ENCODE data around the gene EOGT. TPM values are rescaled to one million over a fixed set of nuclear protein-coding genes. Genes with fewer than 3 reads are reported as not detected.

EOGT gene
- total and polyA plus RNA-seq, 2 experiments from 2014 or later, result 11.9 to 27.2 TPM

GRCh38 chr3:68986496-68987208 is 26.8 kb downstream of the EOGT start:
- H3K9me3 Mint-ChIP-seq, result no peaks in the 10 kb centered on the region; the same call in 2 of the 3 replicates
- DNase-seq (ENCODE audit: low spot score) (no peak), ATAC-seq (no peak)
- TF ChIP-seq CTCF (conservative IDR thresholded peaks at IDR 0.05; ENCODE audit: low read depth in 2 of 2) (no peak), JUNB (IDR thresholded peaks at IDR 0.05; ENCODE audit: unreplicated experiment) (no peak), REST (IDR thresholded peaks at IDR 0.05; ENCODE audit: unreplicated experiment) (no peak), POLR2AphosphoS5 (IDR thresholded peaks at IDR 0.05; ENCODE audit: low read depth) (no peak), NANOG (IDR thresholded peaks at IDR 0.05; ENCODE audit: borderline replicate concordance) (no peak), EZH2phosphoT487 (IDR thresholded peaks at IDR 0.05; ENCODE audit: unreplicated experiment) (no peak), ZNF462 (CRISPR knock-in tag; IDR thresholded peaks at IDR 0.05) (no peak), EZH2 (IDR thresholded peaks at IDR 0.05; ENCODE audit: low read depth, unreplicated experiment) (no peak), ETS1 (IDR thresholded peaks at IDR 0.05) (no peak)
- no peak overlapping the region for H3K27ac Mint-ChIP-seq
- H3K36me3 Mint-ChIP-seq (ENCODE audit: low read depth), result peaks cover 51% of the 10 kb centered on the region
- H3K27me3 ChIP-seq (ENCODE audit: insufficient read depth), result no peaks in the 10 kb centered on the region
- H3K4me3 Mint-ChIP-seq, result no peak overlapping the region
- H3K4me1 Mint-ChIP-seq, result no peaks in the 10 kb centered on the region
- H3K9me2 ChIP-seq (ENCODE audit: insufficient read depth), result 0 out of 2 replicates have a peak, but pooled peaks cover 3% of the 10 kb centered on the region
- H4K20me1 ChIP-seq (replicated peaks; ENCODE audit: insufficient read depth), result no peaks in the 10 kb centered on the region
- no peak overlapping the region for H3K27ac ChIP-seq (ENCODE audit: low read depth)
- no peaks in the 10 kb centered on the region for H3K27me3 Mint-ChIP-seq (ENCODE audit: insufficient read depth, low read depth, poor library complexity)
- no peak overlapping the region for H3K4me3 ChIP-seq
- H3K4me1 ChIP-seq (ENCODE audit: insufficient read depth), result no peaks in the 10 kb centered on the region
- no peaks in the 10 kb centered on the region for H3F3A ChIP-seq (replicated peaks; ENCODE audit: low read depth)
- no peaks in the 10 kb centered on the region for H3K79me2 ChIP-seq (replicated peaks; ENCODE audit: insufficient read depth)
- no peak overlapping the region for H3K4me2 ChIP-seq
- H2AFZ ChIP-seq, result no peak overlapping the region
- peaks cover 16% of the 10 kb centered on the region for H3K36me3 ChIP-seq (ENCODE audit: insufficient read depth)

Measured in GM23338 (cell line).